K562 (cell line): ENCODE results near the gene MAPT.

ENCODE experiments used
- E2F1 ChIP-seq: sonication (generic); formaldehyde crosslinking; IDR thresholded peaks from 2 replicates; pipeline ENCODE4 v1.8.1; 2023; ENCODE audit warnings: mild to moderate bottlenecking, missing genetic modification reagents, moderate library complexity
- JUN ChIP-seq, 2 experiments: sonication (generic) in 1 of 2; formaldehyde crosslinking in 1 of 2; IDR thresholded peaks; 2 replicates each; pipeline versions ENCODE4 v1.6.1 to v1.8.0; 2012 to 2022; ENCODE audit warnings: borderline replicate concordance in 2 of 2, mild to moderate bottlenecking in 2 of 2, improper control_type of control experiment in 1 of 2, low read depth in 1 of 2, low read length in 1 of 2, missing genetic modification reagents in 1 of 2
- ZBTB17 ChIP-seq: fragments of 450-650 bp; formaldehyde crosslinking; IDR thresholded peaks from 2 replicates; pipeline ENCODE4 v1.4.0; 2020; ENCODE audit warnings: mild to moderate bottlenecking
- ZC3H11A ChIP-seq: IDR thresholded peaks from 2 replicates; pipeline ENCODE4 v1.6.1; 2012; ENCODE audit warnings: low read depth, low read length, improper control_type of control experiment

GRCh38 chr17:46033392-46033791 lies 139.0 kb downstream of the MAPT start:
- no peak for TF ChIP-seq ZBTB17 (CRISPR knock-in tag)
- TF ChIP-seq JUN (IDR thresholded peaks at IDR 0.05; ENCODE audit: borderline replicate concordance, low read depth, low read length) = no peak
- TF ChIP-seq JUN (CRISPR knock-in tag; IDR thresholded peaks at IDR 0.05; ENCODE audit: borderline replicate concordance) = no peak
- TF ChIP-seq ZC3H11A = no peak
- no peak for TF ChIP-seq E2F1 (CRISPR knock-in tag)
